PC-9 (cell line): ENCODE results near the gene SBNO2. TPM values are rescaled to one million over a fixed set of nuclear protein-coding genes. Genes with fewer than 3 reads are reported as not detected.

ENCODE experiments used
- BruUV-seq: library from RNA; stranded (reverse); fragments of 400-500 nt; replicated peaks from 2 replicates; lab custom pipeline; 2021; lab: Mats Ljungman, UMichigan
- CTCF ChIA-PET: fragments of 300-600 bp; sonication (Branson Sonifier 250); formaldehyde crosslinking; loops from one replicate; lab custom pipeline; 2022; ENCODE audit warnings: antibody characterized with exemption; lab: Charles Lee
- POLR2A ChIA-PET: fragments of 300-600 bp; sonication (Branson Sonifier 250); formaldehyde crosslinking; loops from one replicate; lab custom pipeline; 2022; ENCODE audit warnings: antibody characterized with exemption; ENCODE audit not compliant: unreplicated experiment; lab: Charles Lee
- DNase-seq, 2 experiments: peaks; one replicate each; pipeline versions ENCODE4 v3.0.0 to v3.0.0-alpha.2; 2015 to 2022; ENCODE audit warnings: mixed read lengths in 1 of 2
- H2AFZ ChIP-seq: fragments of 200-600 bp; sonication (generic); 2 replicates; pipeline ENCODE4 v1.8.1; 2017; ENCODE audit warnings: antibody characterized with exemption
- H3F3A ChIP-seq: fragments of 200-600 bp; sonication (generic); 2 replicates; pipeline ENCODE4 v1.8.1; 2017; ENCODE audit warnings: antibody characterized with exemption, mild to moderate bottlenecking, low read depth; ENCODE audit not compliant: insufficient read depth
- H3K27ac ChIP-seq: fragments of 200-600 bp; sonication (generic); 2 replicates; pipeline ENCODE4 v1.6.1; 2016; ENCODE audit warnings: mixed run types
- H3K27me3 ChIP-seq: fragments of 200-600 bp; sonication (generic); 2 replicates; pipeline ENCODE4 v1.6.1; 2016; ENCODE audit warnings: low read depth, mixed run types; ENCODE audit not compliant: insufficient read depth
- H3K36me3 ChIP-seq: fragments of 200-600 bp; sonication (generic); 2 replicates; pipeline ENCODE4 v1.6.1; 2016; ENCODE audit warnings: low read depth, mixed run types
- H3K4me1 ChIP-seq: fragments of 200-600 bp; sonication (generic); replicated peaks from 2 replicates; pipeline ENCODE4 v1.6.1; 2016; ENCODE audit warnings: mixed run types; ENCODE audit not compliant: insufficient read depth
- H3K4me2 ChIP-seq: fragments of 200-600 bp; sonication (generic); 2 replicates; pipeline ENCODE4 v1.6.1; 2017; ENCODE audit warnings: mixed run types
- H3K4me3 ChIP-seq: fragments of 200-600 bp; sonication (generic); 2 replicates; pipeline ENCODE4 v1.6.1; 2016; ENCODE audit warnings: mixed run types
- H3K79me2 ChIP-seq: fragments of 200-600 bp; sonication (generic); 2 replicates; pipeline ENCODE4 v1.6.1; 2017; ENCODE audit warnings: low read depth, mixed run types
- H3K9me2 ChIP-seq: fragments of 200-600 bp; sonication (generic); 2 replicates; pipeline ENCODE4 v1.8.1; 2017; ENCODE audit warnings: mild to moderate bottlenecking; ENCODE audit not compliant: insufficient read depth
- H3K9me3 ChIP-seq: fragments of 200-600 bp; sonication (generic); 2 replicates; pipeline ENCODE4 v1.8.1; 2016; ENCODE audit warnings: low read depth; ENCODE audit not compliant: insufficient read depth
- H4K20me1 ChIP-seq: fragments of 200-600 bp; sonication (generic); 2 replicates; pipeline ENCODE4 v1.8.1; 2017; ENCODE audit not compliant: insufficient read depth
- EZH2 ChIP-seq: fragments of 200-600 bp; sonication (generic); IDR thresholded peaks from 2 replicates; pipeline ENCODE4 v1.8.0; 2017; ENCODE audit warnings: antibody characterized with exemption, low read depth
- intact Hi-C: fragments of 100-400 bp; cut with micrococcal nuclease; formaldehyde crosslinking; loops from one replicate; pipeline ENCODE4 v1.10.0; 2022; ENCODE audit not compliant: unreplicated experiment
- total RNA-seq: library from RNA; stranded (reverse); gene quantifications from 2 replicates; pipeline ENCODE4 v1.2.3, GENCODE V29; 2021
- TF ChIP-seq, protein P1 (sequence below): fragments of 200-600 bp; sonication (generic); conservative IDR thresholded peaks from 2 replicates; pipeline ENCODE4 v1.6.1; 2017; ENCODE audit warnings: mixed run types, antibody characterized with exemption, mild to moderate bottlenecking, moderate library complexity

SBNO2 gene
- total RNA-seq, 1 experiment from 2014 or later, result 82.4 TPM

DNA sequence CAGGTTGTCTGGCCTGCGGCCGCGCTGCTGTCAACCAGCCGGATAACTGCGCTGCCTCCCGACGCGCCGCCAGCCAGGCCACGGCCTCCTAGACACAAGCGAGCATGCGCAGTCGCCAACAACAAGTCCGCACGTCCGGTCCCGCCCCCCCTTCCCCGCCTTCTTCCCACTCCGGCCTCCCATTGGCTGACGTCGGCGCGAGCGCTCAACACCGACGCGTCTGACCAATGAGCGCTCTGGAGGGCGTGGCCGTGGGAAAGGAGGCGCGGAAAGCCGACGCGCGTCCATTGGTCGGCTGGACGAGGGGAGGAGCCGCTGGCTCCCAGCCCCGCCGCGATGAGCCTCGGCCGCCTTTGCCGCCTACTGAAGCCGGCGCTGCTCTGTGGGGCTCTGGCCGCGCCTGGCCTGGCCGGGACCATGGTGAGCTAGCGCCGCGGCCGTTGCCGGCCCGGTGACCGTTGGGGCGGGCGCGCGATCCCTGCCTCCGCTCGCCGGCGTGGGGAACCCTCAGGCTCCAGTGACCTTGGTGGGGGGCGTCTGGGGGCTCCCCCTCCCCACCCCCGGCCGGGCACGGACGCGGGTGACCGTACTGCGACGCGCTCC, 70.3 kb downstream of the SBNO2 start, which contains the start of gene GPX4:
Gene GPX4 (plus strand): TSS at position 287 of the 603 bp plus-strand sequence. CDS start 50 bp downstream, at position 337.
- no peak for TF ChIP-seq EZH2
- TF ChIP-seq, protein P1, sequence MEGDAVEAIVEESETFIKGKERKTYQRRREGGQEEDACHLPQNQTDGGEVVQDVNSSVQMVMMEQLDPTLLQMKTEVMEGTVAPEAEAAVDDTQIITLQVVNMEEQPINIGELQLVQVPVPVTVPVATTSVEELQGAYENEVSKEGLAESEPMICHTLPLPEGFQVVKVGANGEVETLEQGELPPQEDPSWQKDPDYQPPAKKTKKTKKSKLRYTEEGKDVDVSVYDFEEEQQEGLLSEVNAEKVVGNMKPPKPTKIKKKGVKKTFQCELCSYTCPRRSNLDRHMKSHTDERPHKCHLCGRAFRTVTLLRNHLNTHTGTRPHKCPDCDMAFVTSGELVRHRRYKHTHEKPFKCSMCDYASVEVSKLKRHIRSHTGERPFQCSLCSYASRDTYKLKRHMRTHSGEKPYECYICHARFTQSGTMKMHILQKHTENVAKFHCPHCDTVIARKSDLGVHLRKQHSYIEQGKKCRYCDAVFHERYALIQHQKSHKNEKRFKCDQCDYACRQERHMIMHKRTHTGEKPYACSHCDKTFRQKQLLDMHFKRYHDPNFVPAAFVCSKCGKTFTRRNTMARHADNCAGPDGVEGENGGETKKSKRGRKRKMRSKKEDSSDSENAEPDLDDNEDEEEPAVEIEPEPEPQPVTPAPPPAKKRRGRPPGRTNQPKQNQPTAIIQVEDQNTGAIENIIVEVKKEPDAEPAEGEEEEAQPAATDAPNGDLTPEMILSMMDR, result no peak
- Histone ChIP-seq H3K4me3 (peak within 1 kb of the TSS; percentile 78), H3K9me3 (peaks cover 8% of the 10 kb centered on the region; the same call in 1 of the 2 replicates), H3K4me2 (peak within 1 kb of the TSS; percentile 88), H3K27ac (peak within 1 kb of the TSS; percentile 97), H3K79me2 (peaks cover 19% of the 10 kb centered on the region), H3K9me2 (no peaks in the 10 kb centered on the region), H2AFZ (no peak within 1 kb of the TSS; the same call in 1 of the 2 replicates), H3K36me3 (no peaks in the 10 kb centered on the region), H4K20me1 (peaks cover 30% of the 10 kb centered on the region), H3K27me3 (no peaks in the 10 kb centered on the region), H3F3A (peaks cover 74% of the 10 kb centered on the region), H3K4me1 (peaks cover 72% of the 10 kb centered on the region)
- BruUV-seq, result no TSS peak
- intact Hi-C loops, result loop anchor here (2.0 to 5.0 kb wide), 4 partner anchors 37 to 87 kb away; partner anchors contain the start of gene ARHGAP45
- ChIA-PET POLR2A (interaction anchor here (0.6 to 1.0 kb wide), 7 partner anchors 38 to 478 kb away, joined by 3 to 27 read pairs (median 6); partner anchors contain the start of gene CIRBP), CTCF (no interaction called here)
- peak; percentile 93 to 96 for DNase-seq

DNA sequence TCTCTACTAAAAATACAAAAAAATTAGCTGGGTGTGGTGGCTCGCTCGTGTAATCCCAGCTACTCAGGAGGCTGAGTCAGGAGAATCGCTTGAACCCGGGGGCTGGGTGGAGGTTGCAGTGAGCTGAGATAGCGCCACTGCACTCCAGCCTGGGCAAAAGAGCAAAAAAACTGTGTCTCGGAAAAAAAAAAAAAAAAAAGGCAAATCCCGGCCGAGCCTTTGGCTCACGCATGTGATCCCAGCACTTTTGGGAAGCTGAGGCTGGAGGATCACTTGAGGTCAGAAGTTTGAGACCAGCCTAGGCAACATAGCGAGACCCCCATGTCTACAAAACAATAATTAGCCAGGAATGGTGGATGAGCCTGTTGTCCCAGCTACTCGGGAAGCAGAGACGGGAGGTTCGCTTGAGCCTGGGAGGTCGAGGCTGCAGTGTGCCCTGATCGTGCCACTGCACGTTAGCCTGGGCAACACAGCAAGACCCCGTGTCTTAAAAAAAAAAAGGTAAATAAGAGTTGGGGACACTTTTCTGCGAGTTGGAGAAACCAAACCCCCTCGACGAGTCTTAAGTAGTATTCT, 70.8 kb downstream of the SBNO2 start:
- H3K4me2 ChIP-seq, result peak overlapping the region; percentile 82
- TSS peak; percentile 87 for BruUV-seq
- intact Hi-C loops, result loop anchor here (2.0 to 5.0 kb wide), 4 partner anchors 36 to 86 kb away; partner anchors contain the start of gene ARHGAP45
- peaks cover 8% of the 10 kb centered on the region; the same call in 1 of the 2 replicates for H3K9me3 ChIP-seq
- peak overlapping the region; percentile 49; the same call in 1 of the 2 replicates for H3K4me3 ChIP-seq
- H3K27ac ChIP-seq, result peak overlapping the region; percentile 97
- ChIA-PET POLR2A (interaction anchor here (0.5 to 1.0 kb wide), 6 partner anchors 28 to 166 kb away, joined by 3 to 27 read pairs (median 4); partner anchors contain the start of gene CIRBP), CTCF (interaction anchor here (0.6 to 0.7 kb wide), 3 partner anchors 53 to 317 kb away, joined by 3 to 4 read pairs (median 3); no protein-coding TSS in a partner anchor)
- DNase-seq, result no peak
- peaks cover 80% of the 10 kb centered on the region for H3F3A ChIP-seq
- H3K27me3 ChIP-seq, result no peaks in the 10 kb centered on the region
- no peaks in the 10 kb centered on the region for H3K36me3 ChIP-seq
- TF ChIP-seq, protein P1, result no peak
- no peak for TF ChIP-seq EZH2
- H3K9me2 ChIP-seq, result no peaks in the 10 kb centered on the region
- H3K4me1 ChIP-seq, result peaks cover 78% of the 10 kb centered on the region
- peaks cover 30% of the 10 kb centered on the region for H4K20me1 ChIP-seq
- H2AFZ ChIP-seq, result no peak overlapping the region; the same call in 1 of the 2 replicates
- H3K79me2 ChIP-seq, result peaks cover 19% of the 10 kb centered on the region
